GM12878 (cell line): Measurements from ENCODE around the gene BRCA2. TPM values are rescaled to one million over a fixed set of nuclear protein-coding genes. Genes with fewer than 3 reads are reported as not detected.

ENCODE experiments used
- ATAC-seq: fragments of 200-7000 bp; cut with Tn5 transposase; 3 replicates; pipeline ENCODE4 v1.9.1; 2020; ENCODE audit warnings: mild to moderate bottlenecking, moderate library complexity
- BruUV-seq: library from RNA; stranded (reverse); fragments of 400-500 nt; replicated peaks from 2 replicates; lab custom pipeline; 2021; lab: Mats Ljungman, UMichigan
- CTCF ChIA-PET: fragments of 300-600 bp; sonication (Branson Sonifier 250); formaldehyde crosslinking; extraction: SDS; loops from one replicate; lab custom pipeline; 2021; ENCODE audit warnings: inconsistent platforms; lab: Yijun Ruan, JAX
- POLR2A ChIA-PET: fragments of 350-600 bp; formaldehyde crosslinking; extraction: SDS; loops from one replicate; lab custom pipeline; 2021; ENCODE audit warnings: inconsistent platforms; lab: Charles Lee
- RAD21 ChIA-PET: fragments of 300-600 bp; sonication (Branson Sonifier 250); formaldehyde crosslinking; loops from one replicate; lab custom pipeline; 2023; ENCODE audit warnings: antibody characterized with exemption; ENCODE audit not compliant: unreplicated experiment; lab: Charles Lee
- SMC1A ChIA-PET: fragments of 300-600 bp; sonication (Branson Sonifier 250); formaldehyde crosslinking; loops from one replicate; lab custom pipeline; 2023; ENCODE audit not compliant: unreplicated experiment, uncharacterized antibody; lab: Charles Lee
- DNase-seq: peaks from one replicate; pipeline ENCODE4 v3.0.0-alpha.2; 2011; ENCODE audit warnings: low read depth, low spot score
- FAIRE-seq: peaks from 3 replicates; lab custom pipeline; 2011; peaks lifted over from hg19 to GRCh38; lab: Jason Lieb, UNC
- H2AFZ ChIP-seq: 2 replicates; pipeline ENCODE4 v1.6.0; 2011; ENCODE audit warnings: low read depth, low read length, control low read depth; ENCODE audit not compliant: control insufficient read depth
- H3K27ac ChIP-seq: 2 replicates; pipeline ENCODE4 v1.5.1; 2011; ENCODE audit warnings: control low read depth; ENCODE audit not compliant: control insufficient read depth, insufficient read depth
- H3K27me3 ChIP-seq, 2 experiments: replicated peaks in 1 of 2; 2 replicates each; pipeline versions ENCODE4 v1.6.0 to v1.6.1; 2011; ENCODE audit warnings: low read length in 1 of 2; ENCODE audit not compliant: control insufficient read depth in 2 of 2, insufficient read depth in 2 of 2
- H3K36me3 ChIP-seq, 2 experiments: 2 replicates each; pipeline ENCODE4 v1.5.1; 2011; ENCODE audit warnings: low read length in 1 of 2; ENCODE audit not compliant: control insufficient read depth in 2 of 2, insufficient read depth in 2 of 2
- H3K4me1 ChIP-seq: 2 replicates; pipeline ENCODE4 v1.6.1; 2011; ENCODE audit warnings: mild to moderate bottlenecking, low read length, moderate library complexity, mixed read lengths; ENCODE audit not compliant: control insufficient read depth, insufficient read depth
- H3K4me2 ChIP-seq: 2 replicates; pipeline ENCODE4 v1.6.0; 2011; ENCODE audit warnings: control low read depth; ENCODE audit not compliant: control insufficient read depth, insufficient read depth
- H3K4me3 ChIP-seq: fragments of 200-600 bp; sonication (generic); 2 replicates; pipeline ENCODE4 v1.5.1; 2016
- H3K79me2 ChIP-seq: 2 replicates; pipeline ENCODE4 v1.6.0; 2011; ENCODE audit warnings: low read length; ENCODE audit not compliant: control insufficient read depth, insufficient read depth
- H3K9ac ChIP-seq: 2 replicates; pipeline ENCODE4 v1.8.0; 2011; ENCODE audit warnings: low read length, control low read depth, mixed read lengths; ENCODE audit not compliant: control insufficient read depth, insufficient read depth
- H3K9me3 ChIP-seq: replicated peaks from 3 replicates; pipeline ENCODE4 v1.5.1; 2011; ENCODE audit warnings: mild to moderate bottlenecking, low read length; ENCODE audit not compliant: control insufficient read depth, insufficient read depth
- H4K20me1 ChIP-seq: 2 replicates; pipeline ENCODE4 v1.6.0; 2011; ENCODE audit not compliant: control insufficient read depth, insufficient read depth
- CHD4 ChIP-seq: fragments of 200-600 bp; sonication (generic); IDR thresholded peaks from 2 replicates; pipeline ENCODE4 v1.6.1; 2016; ENCODE audit warnings: mild to moderate bottlenecking
- E2F8 ChIP-seq: fragments of 450-650 bp; IDR thresholded peaks from 2 replicates; pipeline ENCODE4 v1.6.1; 2018; ENCODE audit warnings: mild to moderate bottlenecking, low read depth, moderate library complexity; ENCODE audit not compliant: partially characterized antibody
- ESRRA ChIP-seq: IDR thresholded peaks from 2 replicates; pipeline ENCODE4 v1.6.1; 2012; ENCODE audit warnings: mild to moderate bottlenecking, low read length, improper control_type of control experiment
- ETV6 ChIP-seq, 2 experiments: fragments of 450-650 bp in 1 of 2; IDR thresholded peaks in 1 of 2; conservative IDR thresholded peaks in 1 of 2; 2 replicates each; pipeline ENCODE4 v1.6.1; 2014; ENCODE audit warnings: antibody characterized with exemption in 1 of 2, borderline replicate concordance in 1 of 2, low read depth in 1 of 2, mild to moderate bottlenecking in 1 of 2, moderate library complexity in 1 of 2
- FOXM1 ChIP-seq: IDR thresholded peaks from 2 replicates; pipeline ENCODE4 v1.6.1; 2012; ENCODE audit warnings: low read depth, mild to moderate bottlenecking, inconsistent platforms, low read length, moderate library complexity
- MEF2B ChIP-seq: fragments of 450-650 bp; IDR thresholded peaks from 2 replicates; pipeline ENCODE4 v1.6.1; 2018; ENCODE audit warnings: mild to moderate bottlenecking, moderate library complexity; ENCODE audit not compliant: partially characterized antibody, poor library complexity, severe bottlenecking
- MTA3 ChIP-seq: IDR thresholded peaks from 2 replicates; pipeline ENCODE4 v1.6.1; 2012; ENCODE audit warnings: low read length, inconsistent platforms, borderline replicate concordance
- MYB ChIP-seq: fragments of 150-350 bp; IDR thresholded peaks from 2 replicates; pipeline ENCODE4 v1.6.1; 2014; ENCODE audit warnings: mild to moderate bottlenecking, low read depth, low read length, borderline replicate concordance
- NFXL1 ChIP-seq: fragments of 450-650 bp; IDR thresholded peaks from 2 replicates; pipeline ENCODE4 v1.6.1; 2017; ENCODE audit warnings: antibody characterized with exemption, mild to moderate bottlenecking, borderline replicate concordance
- NRF1 ChIP-seq: conservative IDR thresholded peaks from 2 replicates; pipeline ENCODE4 v1.6.1; 2011; ENCODE audit warnings: mild to moderate bottlenecking, low read depth, low read length, improper control_type of control experiment
- POLR2AphosphoS2 ChIP-seq: IDR thresholded peaks from 2 replicates; pipeline ENCODE4 v1.6.1; 2011; ENCODE audit warnings: low read depth, mild to moderate bottlenecking, low read length, improper control_type of control experiment, moderate library complexity
- POLR2AphosphoS5 ChIP-seq: IDR thresholded peaks from 2 replicates; pipeline ENCODE4 v1.6.1; 2011; ENCODE audit warnings: mild to moderate bottlenecking, low read length, inconsistent platforms
- RB1 ChIP-seq: fragments of 450-650 bp; formaldehyde crosslinking; IDR thresholded peaks from 2 replicates; pipeline ENCODE4 v1.6.1; 2017; ENCODE audit warnings: mild to moderate bottlenecking, borderline replicate concordance
- SUZ12 ChIP-seq: fragments of 200-600 bp; sonication (generic); IDR thresholded peaks from one replicate; pipeline ENCODE4 v1.6.1; 2018; ENCODE audit warnings: antibody characterized with exemption, mild to moderate bottlenecking; ENCODE audit not compliant: unreplicated experiment
- ZNF274 ChIP-seq: IDR thresholded peaks from one replicate; pipeline ENCODE4 v1.8.0; 2011; ENCODE audit not compliant: insufficient read length, insufficient read depth
- ZZZ3 ChIP-seq: IDR thresholded peaks from 2 replicates; pipeline ENCODE4 v1.6.1; 2011; ENCODE audit warnings: low read depth; ENCODE audit not compliant: control insufficient read depth, insufficient read length
- WGBS: methylation state at CpG from one replicate; pipeline ENCODE4 v1.1.6; 2016; ENCODE audit warnings: low lambda C conversion rate; ENCODE audit not compliant: insufficient replicate concordance, insufficient coverage; ENCODE audit errors: missing lambda C conversion rate; 5-methylcytosine and 5-hydroxymethylcytosine counted together
- in situ Hi-C: fragments of 300-500 bp; cut with MboI; formaldehyde crosslinking; loops from 9 replicates; pipeline ENCODE4 v1.14.3; 2018; ENCODE audit warnings: mixed read lengths
- intact Hi-C: fragments of 100-400 bp; cut with micrococcal nuclease; formaldehyde crosslinking; loops from one replicate; pipeline ENCODE4 v1.14.2; 2022; ENCODE audit not compliant: unreplicated experiment
- polyA plus RNA-seq, 11 experiments: library from polyadenylated mRNA; depleted of rRNA in 4 of 11; unstranded in 6 of 11; stranded (reverse) in 5 of 11; fragments of >200 nt; fragmentation: Nextera tagmentation in 4 of 11; fragmentation: Illumina TruSeq in 1 of 11; extraction: Ambion mirVana in 4 of 11; extraction: Trizol in 1 of 11; gene quantifications; 1 replicate in 1 of 11; 2 replicates in 10 of 11; pipeline versions ENCODE4 v1.2.1 to v1.2.3, GENCODE V29; 2011 to 2016; ENCODE audit warnings: inconsistent platforms in 2 of 11, missing spikeins in 2 of 11, low read depth in 1 of 11
- total RNA-seq, 4 experiments: library from RNA; depleted of rRNA in 3 of 4; stranded (reverse); fragments of >200 nt in 3 of 4; fragmentation: Illumina TruSeq in 1 of 4; extraction: Trizol in 1 of 4; gene quantifications; 2 replicates each; pipeline versions ENCODE4 v1.2.1 to v1.2.3, GENCODE V29; 2013 to 2021

The BRCA2 gene
- total and polyA plus RNA-seq, 10 of the 15 experiments (the other 5 are each of a cell fraction or from before 2014, with no cell fraction given), result 7.6 to 42.2 (median 23.9) TPM

DNA sequence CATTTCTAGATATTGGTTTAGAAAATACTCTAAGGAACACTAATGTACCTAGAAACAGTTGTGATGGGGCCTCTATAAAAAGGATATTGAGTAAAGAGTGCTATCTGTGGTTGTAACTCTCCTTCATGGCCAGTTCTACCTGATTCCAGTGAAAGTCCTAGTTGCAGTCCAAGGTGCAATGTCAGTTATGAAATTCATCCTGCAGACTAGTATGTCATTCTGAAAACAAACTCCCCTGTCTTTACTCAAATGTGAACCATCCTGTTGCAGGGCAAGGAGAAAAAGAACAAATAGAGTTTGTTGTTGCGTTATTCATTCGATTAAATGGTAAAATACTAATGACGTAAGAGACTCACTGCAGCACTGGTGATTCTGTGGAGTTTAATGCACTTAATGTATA lies 130.9 kb downstream of the BRCA2 start:
- no TSS peak for BruUV-seq
- Histone ChIP-seq H3K4me1 (peaks cover 15% of the 10 kb centered on the region), H3K79me2 (no peaks in the 10 kb centered on the region), H3K36me3 (no peaks in the 10 kb centered on the region), H4K20me1 (no peaks in the 10 kb centered on the region), H3K9me3 (no peaks in the 10 kb centered on the region), H3K4me3 (no peak overlapping the region), H2AFZ (no peak overlapping the region), H3K4me2 (no peak overlapping the region), H3K27me3 (no peaks in the 10 kb centered on the region), H3K9ac (no peak overlapping the region), H3K27ac (no peak overlapping the region)
- 97% methylated on average over 3 of the region's 3 CpGs for WGBS
- no peak for FAIRE-seq
- ChIA-PET CTCF (interaction anchor here (0.8 to 2.4 kb wide), 3 partner anchors 65 to 134 kb away, joined by 3 to 10 read pairs (median 7); no protein-coding TSS in a partner anchor), SMC1A (interaction anchor here (1.0 to 2.1 kb wide), 7 partner anchors 10 to 199 kb away, joined by 3 to 10 read pairs (median 4); partner anchors contain the start of gene N4BP2L1), POLR2A (interaction anchor here (1.4 kb wide), 1 partner anchor 131 kb away, joined by 3 read pairs; the partner anchor contains the start of genes BRCA2 and ZAR1L), RAD21 (interaction anchor here (1.0 kb wide), 1 partner anchor 242 kb away, joined by 3 read pairs; no protein-coding TSS in a partner anchor)
- no peak for ATAC-seq
- in situ Hi-C loops (loop anchor here (25.0 kb wide), 1 partner anchor 1091 kb away; no protein-coding TSS in a partner anchor), intact Hi-C loops (no loop called here)
- DNase-seq, result no peak
- TF ChIP-seq CHD4, result no peak
- no peak for TF ChIP-seq MYB
- TF ChIP-seq E2F8, result no peak
- TF ChIP-seq POLR2AphosphoS2, result no peak
- TF ChIP-seq RB1, result no peak
- no peak for TF ChIP-seq SUZ12
- no peak for TF ChIP-seq ZZZ3
- TF ChIP-seq POLR2AphosphoS5, result no peak
- TF ChIP-seq MTA3, result no peak
- no peak for TF ChIP-seq FOXM1
- TF ChIP-seq MEF2B, result no peak
- TF ChIP-seq ZNF274, result no peak
- TF ChIP-seq NFXL1, result no peak
- TF ChIP-seq ETV6 (conservative IDR thresholded peaks at IDR 0.05 in 1 of 2, IDR thresholded peaks at IDR 0.05 in 1 of 2; ENCODE audit: borderline replicate concordance in 1 of 2, low read depth in 1 of 2), result no peak
- TF ChIP-seq NRF1, result no peak
- no peak for TF ChIP-seq ESRRA
